Measurements from ENCODE around the gene HES4.
A peak's percentile ranks its signal among the peaks of the same experiment; 100 is the strongest.

Gene HES4

GRCh38 chr1:999725-1000356 lies at the start of gene HES4:
TSS of gene HES4 (minus strand) at chr1:1000097. CDS start at chr1:999973, 124 bp downstream.
- Histone ChIP-seq H3K79me2 (ENCODE audit: insufficient read depth, low read length) (peaks cover 19% of the 10 kb centered on the region; the same call in 1 of the 2 replicates), H2AFZ (ENCODE audit: low read length) (peak within 1 kb of the TSS; percentile 95), H3K36me3 (ENCODE audit: insufficient read depth, low read length) (no peaks in the 10 kb centered on the region), H3K4me2 (ENCODE audit: low read depth, low read length, poor library complexity, severe bottlenecking) (peak within 1 kb of the TSS; percentile 98), H3K9me2 (replicated peaks; ENCODE audit: low read depth, low read length) (no peaks in the 10 kb centered on the region), H3K4me3 (ENCODE audit: low read length, poor library complexity, severe bottlenecking) (peak within 1 kb of the TSS; percentile 85), H3K4me1 (ENCODE audit: insufficient read depth, low read length, poor library complexity, severe bottlenecking) (peaks cover 49% of the 10 kb centered on the region), H3F3A (ENCODE audit: low read depth) (no peaks in the 10 kb centered on the region), H3K27me3 (ENCODE audit: insufficient read depth, low read length, poor library complexity, severe bottlenecking) (no peaks in the 10 kb centered on the region), H3K9me3 (ENCODE audit: insufficient read depth, low read depth, low read length) (no peaks in the 10 kb centered on the region), H3K9ac (ENCODE audit: low read depth, low read length, poor library complexity, severe bottlenecking) (peak within 1 kb of the TSS; percentile 81), H4K20me1 (ENCODE audit: insufficient read depth, low read length, poor library complexity, severe bottlenecking) (peaks cover 17% of the 10 kb centered on the region)
- no peak for TF ChIP-seq EZH2phosphoT487 (IDR thresholded peaks at IDR 0.05; ENCODE audit: borderline replicate concordance)
- no peak for TF ChIP-seq CTCF (conservative IDR thresholded peaks at IDR 0.05; ENCODE audit: low read length)

- Histone ChIP-seq H3K9me3 (ENCODE audit: insufficient read depth, low read depth, low read length) (no peaks in the 10 kb centered on the region), H3K9ac (ENCODE audit: low read depth, low read length, poor library complexity, severe bottlenecking) (no peak overlapping the region), H3K36me3 (ENCODE audit: insufficient read depth, low read length) (no peaks in the 10 kb centered on the region), H3F3A (ENCODE audit: low read depth) (no peaks in the 10 kb centered on the region), H3K4me2 (ENCODE audit: low read depth, low read length, poor library complexity, severe bottlenecking) (no peak overlapping the region), H3K9me2 (replicated peaks; ENCODE audit: low read depth, low read length) (no peaks in the 10 kb centered on the region), H3K4me1 (ENCODE audit: insufficient read depth, low read length, poor library complexity, severe bottlenecking) (no peaks in the 10 kb centered on the region), H3K4me3 (ENCODE audit: low read length, poor library complexity, severe bottlenecking) (no peak overlapping the region), H4K20me1 (ENCODE audit: insufficient read depth, low read length, poor library complexity, severe bottlenecking) (no peaks in the 10 kb centered on the region), H3K27me3 (ENCODE audit: insufficient read depth, low read length, poor library complexity, severe bottlenecking) (no peaks in the 10 kb centered on the region), H2AFZ (ENCODE audit: low read length) (no peak overlapping the region), H3K79me2 (ENCODE audit: insufficient read depth, low read length) (no peaks in the 10 kb centered on the region)
- TF ChIP-seq EZH2phosphoT487 (IDR thresholded peaks at IDR 0.05; ENCODE audit: borderline replicate concordance) (no peak), CTCF (conservative IDR thresholded peaks at IDR 0.05; ENCODE audit: low read length) (no peak)
These were observed 48.9 kb upstream of the HES4 start for GRCh38 chr1:1048765-1049164.

GRCh38 chr1:1047963-1048362 lies 48.1 kb upstream of the HES4 start:
- no peaks in the 10 kb centered on the region for H3K4me1 ChIP-seq (ENCODE audit: insufficient read depth, low read length, poor library complexity, severe bottlenecking)
- no peaks in the 10 kb centered on the region for H4K20me1 ChIP-seq (ENCODE audit: insufficient read depth, low read length, poor library complexity, severe bottlenecking)
- no peak overlapping the region for H3K4me2 ChIP-seq (ENCODE audit: low read depth, low read length, poor library complexity, severe bottlenecking)
- H2AFZ ChIP-seq (ENCODE audit: low read length): no peak overlapping the region
- H3K27me3 ChIP-seq (ENCODE audit: insufficient read depth, low read length, poor library complexity, severe bottlenecking): no peaks in the 10 kb centered on the region
- H3K79me2 ChIP-seq (ENCODE audit: insufficient read depth, low read length): no peaks in the 10 kb centered on the region
- no peak overlapping the region for H3K4me3 ChIP-seq (ENCODE audit: low read length, poor library complexity, severe bottlenecking)
- TF ChIP-seq EZH2phosphoT487 (IDR thresholded peaks at IDR 0.05; ENCODE audit: borderline replicate concordance) (no peak), CTCF (conservative IDR thresholded peaks at IDR 0.05; ENCODE audit: low read length) (no peak)
- no peaks in the 10 kb centered on the region for H3K36me3 ChIP-seq (ENCODE audit: insufficient read depth, low read length)
- no peaks in the 10 kb centered on the region for H3K9me2 ChIP-seq (replicated peaks; ENCODE audit: low read depth, low read length)
- no peaks in the 10 kb centered on the region for H3F3A ChIP-seq (ENCODE audit: low read depth)
- no peak overlapping the region for H3K9ac ChIP-seq (ENCODE audit: low read depth, low read length, poor library complexity, severe bottlenecking)
- H3K9me3 ChIP-seq (ENCODE audit: insufficient read depth, low read depth, low read length): no peaks in the 10 kb centered on the region
